GM18858 (cell line): ENCODE data around the gene RUNDC3A.
"Not testable (repeated sequence)": the region's sequence is repeated elsewhere in the genome, so short reads cannot be mapped to it uniquely, and the experiment has no call there.

Source experiments
- ATAC-seq: cut with Tn5 transposase; IDR thresholded peaks from one replicate; pipeline ENCODE4 v1.9.1; 2021; ENCODE audit not compliant: unreplicated experiment

The RUNDC3A gene

GRCh38 chr17:44340553-44340952, 32.2 kb downstream of the RUNDC3A start:
- ATAC-seq: not testable (repeated sequence)

DNA sequence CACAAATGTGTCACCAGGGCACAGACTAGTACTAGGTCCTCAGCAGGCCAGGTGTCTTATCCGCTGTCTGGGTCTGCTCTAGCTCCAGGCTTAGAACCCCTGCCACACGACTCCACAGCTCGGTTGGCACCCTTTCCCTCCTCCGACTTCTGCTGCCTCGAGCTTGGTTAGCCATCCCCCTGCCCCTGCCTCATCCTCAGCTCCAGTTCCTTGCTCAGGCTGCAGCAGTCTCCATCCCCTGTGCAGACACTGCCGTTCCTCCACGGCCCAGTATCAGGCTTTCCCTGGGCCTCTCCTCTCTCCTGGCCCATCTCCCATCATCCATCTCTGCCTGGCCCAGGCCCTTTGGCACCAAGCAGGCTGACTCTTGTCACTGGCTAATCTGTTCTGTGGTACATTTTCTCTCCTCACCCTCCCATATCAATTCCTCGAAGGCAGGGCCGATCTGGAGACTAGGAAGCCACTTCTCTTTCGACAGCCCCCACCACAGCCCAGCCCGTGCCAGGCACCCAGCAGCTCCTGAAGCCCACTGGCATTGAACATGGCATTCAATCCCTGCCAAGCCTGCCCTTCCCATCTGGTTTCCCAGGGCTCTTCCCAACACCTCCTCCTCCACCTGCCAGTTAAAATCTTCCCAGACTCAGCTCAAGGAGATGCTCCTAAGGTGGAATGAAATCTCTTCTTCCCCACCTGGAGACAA, 35.3 kb downstream of the RUNDC3A start:
- no peak for ATAC-seq

- ATAC-seq: no peak
Observed at GRCh38 chr17:44344939-44345453, 36.6 kb downstream of the RUNDC3A start, which contains the start of gene GRN. Gene GRN (plus strand): TSS chr17:44345302. CDS start chr17:44349165, 3,863 bp downstream.

- ATAC-seq: no peak
Observed at GRCh38 chr17:44345454-44346026, 37.1 kb downstream of the RUNDC3A start.

GRCh38 chr17:44346064-44346844, 37.9 kb downstream of the RUNDC3A start:
- no peak for ATAC-seq

DNA sequence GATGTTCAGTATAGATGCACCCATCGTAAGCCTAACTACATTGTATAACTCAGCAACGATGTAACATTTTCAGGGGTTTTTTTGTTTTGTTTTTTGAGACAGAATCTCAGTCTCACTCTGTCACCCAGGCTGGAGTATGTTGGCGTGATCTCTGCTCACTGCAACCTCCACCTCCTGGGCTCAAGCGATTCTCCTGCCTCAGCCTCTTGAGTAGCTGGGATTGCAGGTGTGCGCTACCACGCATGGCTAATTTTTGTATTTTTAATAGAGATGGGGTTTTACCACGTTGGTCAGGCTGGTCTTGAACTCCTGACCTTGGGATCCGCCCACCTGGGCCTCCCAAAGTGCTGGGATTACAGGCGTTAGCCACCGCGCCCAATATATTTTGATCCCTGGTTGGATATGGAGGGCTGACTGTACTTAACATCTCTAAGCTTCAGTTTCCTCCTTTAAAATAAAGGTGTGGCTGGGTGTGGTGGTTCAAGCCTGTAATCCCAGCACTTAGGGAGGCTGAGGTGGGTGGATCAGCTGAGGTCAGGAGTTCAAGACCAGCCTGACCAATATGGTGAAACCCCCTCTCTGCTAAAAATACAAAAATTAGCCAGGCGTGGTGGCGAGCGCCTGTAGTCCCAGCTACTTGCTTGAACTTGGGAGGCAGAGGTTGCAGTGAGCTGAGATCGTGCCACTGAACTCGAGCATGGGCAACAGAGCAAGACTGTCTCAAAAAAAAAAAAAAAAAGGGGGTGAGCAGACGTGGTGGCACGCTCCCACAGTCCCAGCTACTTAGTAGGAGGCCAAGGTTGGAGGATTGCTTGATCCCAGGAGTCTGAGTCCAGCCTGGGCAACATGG, 39.0 kb downstream of the RUNDC3A start:
- ATAC-seq: not testable (repeated sequence)

DNA sequence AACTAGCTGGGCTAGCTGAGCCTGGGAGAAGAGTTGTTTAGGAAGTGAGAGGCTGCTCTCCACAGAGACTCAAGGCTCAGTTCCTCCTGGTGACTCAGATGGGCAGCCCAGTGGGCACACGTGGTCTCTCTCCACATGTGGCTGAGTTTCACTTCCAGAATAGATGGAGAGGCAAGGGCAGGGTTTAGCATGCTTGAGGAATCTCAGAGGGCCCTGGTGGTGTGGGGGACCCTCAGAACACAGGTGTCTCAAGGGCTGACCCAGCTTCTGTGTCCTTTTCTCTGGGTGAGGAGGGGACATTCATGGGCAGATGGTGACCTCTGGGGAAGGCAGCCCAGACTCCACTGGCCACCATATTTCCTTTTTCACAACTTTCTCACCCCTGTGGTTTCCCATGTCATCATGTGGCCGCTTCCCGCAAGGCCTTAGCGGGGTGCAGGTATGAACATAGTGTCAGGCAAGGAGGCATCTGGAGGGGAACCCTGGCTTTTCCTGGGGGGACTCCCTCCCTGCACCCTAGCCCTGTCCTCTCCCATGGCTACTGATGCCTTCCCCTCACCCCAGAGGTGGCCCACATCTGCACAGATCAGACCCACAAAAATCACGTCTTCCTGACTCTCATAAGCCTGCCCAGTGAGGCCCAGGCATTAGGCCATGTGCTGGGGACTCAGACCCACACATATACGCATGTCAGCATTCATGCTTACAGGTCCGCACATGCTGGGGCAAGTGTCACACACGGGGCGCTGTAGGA, 40.0 kb downstream of the RUNDC3A start:
- no peak for ATAC-seq

DNA sequence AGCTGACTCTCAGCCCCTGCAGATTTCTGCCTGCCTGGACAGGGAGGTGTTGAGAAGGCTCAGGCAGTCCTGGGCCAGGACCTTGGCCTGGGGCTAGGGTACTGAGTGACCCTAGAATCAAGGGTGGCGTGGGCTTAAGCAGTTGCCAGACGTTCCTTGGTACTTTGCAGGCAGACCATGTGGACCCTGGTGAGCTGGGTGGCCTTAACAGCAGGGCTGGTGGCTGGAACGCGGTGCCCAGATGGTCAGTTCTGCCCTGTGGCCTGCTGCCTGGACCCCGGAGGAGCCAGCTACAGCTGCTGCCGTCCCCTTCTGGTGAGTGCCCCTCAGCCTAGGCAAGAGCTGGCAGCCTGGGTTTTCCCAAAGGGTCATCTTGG, 40.6 kb downstream of the RUNDC3A start:
- no peak for ATAC-seq

DNA sequence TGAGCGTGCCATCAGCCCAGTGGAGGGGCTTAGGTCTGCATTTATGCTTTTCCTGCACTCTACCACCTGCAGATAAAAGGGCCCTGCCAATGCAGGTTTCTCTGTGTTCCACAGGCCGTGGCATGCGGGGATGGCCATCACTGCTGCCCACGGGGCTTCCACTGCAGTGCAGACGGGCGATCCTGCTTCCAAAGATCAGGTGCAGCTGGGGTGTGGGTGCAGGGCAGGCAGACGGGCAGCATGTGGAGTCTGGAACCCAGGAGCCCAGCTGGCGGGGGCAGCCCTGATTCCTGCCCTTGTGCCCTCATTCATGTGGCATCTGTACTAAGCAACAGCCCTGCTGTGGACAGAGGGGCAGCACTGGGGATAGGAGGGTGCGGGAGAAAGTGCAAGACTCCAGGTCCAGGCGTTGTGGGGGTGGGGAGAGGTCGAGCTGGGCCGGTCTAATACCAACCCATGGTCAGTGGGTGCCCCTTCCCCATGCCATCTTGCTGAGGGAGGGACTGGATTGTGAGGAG, 41.2 kb downstream of the RUNDC3A start:
- ATAC-seq: no peak

- no peak for ATAC-seq
Observed at GRCh38 chr17:44350733-44351226, 42.4 kb downstream of the RUNDC3A start.

GRCh38 chr17:44351464-44351863, 43.1 kb downstream of the RUNDC3A start:
- no peak for ATAC-seq

GRCh38 chr17:44351961-44352827, 43.8 kb downstream of the RUNDC3A start:
- ATAC-seq: no peak

DNA sequence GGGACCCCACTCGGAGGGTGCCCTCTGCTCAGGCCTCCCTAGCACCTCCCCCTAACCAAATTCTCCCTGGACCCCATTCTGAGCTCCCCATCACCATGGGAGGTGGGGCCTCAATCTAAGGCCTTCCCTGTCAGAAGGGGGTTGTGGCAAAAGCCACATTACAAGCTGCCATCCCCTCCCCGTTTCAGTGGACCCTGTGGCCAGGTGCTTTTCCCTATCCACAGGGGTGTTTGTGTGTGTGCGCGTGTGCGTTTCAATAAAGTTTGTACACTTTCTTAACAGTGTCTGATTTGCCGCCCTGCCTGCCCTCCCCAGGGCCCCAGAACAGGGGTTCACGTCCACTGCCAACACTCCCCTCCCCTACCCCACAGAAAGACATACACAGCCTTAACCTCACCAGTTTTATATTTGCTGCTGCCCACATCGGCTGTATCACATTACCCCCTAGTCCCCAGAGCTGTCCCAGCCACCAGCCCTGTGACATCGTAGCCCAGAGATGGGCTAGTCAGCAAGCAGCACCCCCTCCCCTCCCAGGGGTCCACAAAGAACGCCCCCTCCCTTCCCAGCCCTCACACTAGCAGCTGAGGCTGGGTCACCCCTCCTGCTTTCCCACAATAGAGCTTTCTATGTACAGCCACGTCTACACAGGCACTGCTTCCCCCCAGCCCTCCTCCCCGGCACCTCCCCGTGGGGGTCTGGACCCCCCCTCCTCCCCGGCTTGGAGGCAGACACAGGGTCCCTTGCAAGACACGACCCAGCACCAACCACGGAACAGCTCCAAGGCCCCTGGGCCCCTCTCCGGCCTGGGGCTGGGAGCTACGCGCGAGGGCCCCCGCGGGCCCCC, 44.6 kb downstream of the RUNDC3A start:
- no peak for ATAC-seq

GRCh38 chr17:44353672-44354331, 45.4 kb downstream of the RUNDC3A start:
- ATAC-seq: no peak

DNA sequence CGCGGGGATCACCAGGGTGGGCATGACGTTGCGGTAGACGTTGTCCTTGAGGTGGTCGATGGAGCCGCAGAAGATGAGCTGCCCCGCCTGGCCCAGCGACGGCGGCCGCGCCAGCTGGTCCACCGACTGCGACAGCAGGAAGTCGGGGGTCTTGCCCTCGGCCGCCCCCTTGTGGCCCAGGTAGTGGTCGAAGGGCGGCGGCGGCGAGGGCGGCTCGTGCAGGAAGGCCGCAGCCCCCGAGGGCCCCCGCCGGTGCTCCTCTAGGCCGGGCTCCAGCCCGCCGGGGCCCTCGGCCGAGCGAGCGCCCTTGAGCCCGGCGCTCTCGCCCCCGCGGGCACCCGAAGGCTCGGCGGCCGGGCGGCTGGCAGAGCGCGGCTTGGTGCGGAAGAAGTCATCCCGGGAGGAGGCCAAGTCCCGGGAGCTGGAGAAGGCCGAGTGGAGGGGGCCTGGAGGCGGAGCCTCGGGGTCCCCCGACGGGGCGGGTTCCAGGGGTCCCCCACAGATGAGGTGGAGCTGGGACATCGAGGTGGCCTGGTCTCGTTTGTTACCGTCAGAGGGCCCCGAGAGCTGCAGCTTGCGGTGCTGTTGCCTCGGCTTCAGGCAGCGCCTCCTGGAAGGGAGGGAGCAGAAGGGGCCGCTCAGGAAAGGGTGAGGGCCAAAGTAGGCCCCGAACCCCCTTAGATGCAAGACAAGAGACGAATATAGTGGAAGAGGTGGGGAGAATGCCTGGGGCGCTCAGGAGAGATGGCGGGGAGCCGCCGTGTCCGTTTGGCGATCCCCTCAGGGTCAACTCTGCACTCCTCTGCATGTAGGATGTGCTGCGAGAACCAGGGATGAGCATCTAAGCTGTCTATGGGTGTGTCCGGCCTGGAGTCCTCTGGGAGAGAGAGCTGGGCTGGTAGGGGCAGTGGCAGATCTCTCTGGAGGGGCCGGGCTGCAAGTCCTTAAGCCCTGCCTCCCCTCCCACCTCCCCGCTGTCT, 46.5 kb downstream of the RUNDC3A start:
- no peak for ATAC-seq

DNA sequence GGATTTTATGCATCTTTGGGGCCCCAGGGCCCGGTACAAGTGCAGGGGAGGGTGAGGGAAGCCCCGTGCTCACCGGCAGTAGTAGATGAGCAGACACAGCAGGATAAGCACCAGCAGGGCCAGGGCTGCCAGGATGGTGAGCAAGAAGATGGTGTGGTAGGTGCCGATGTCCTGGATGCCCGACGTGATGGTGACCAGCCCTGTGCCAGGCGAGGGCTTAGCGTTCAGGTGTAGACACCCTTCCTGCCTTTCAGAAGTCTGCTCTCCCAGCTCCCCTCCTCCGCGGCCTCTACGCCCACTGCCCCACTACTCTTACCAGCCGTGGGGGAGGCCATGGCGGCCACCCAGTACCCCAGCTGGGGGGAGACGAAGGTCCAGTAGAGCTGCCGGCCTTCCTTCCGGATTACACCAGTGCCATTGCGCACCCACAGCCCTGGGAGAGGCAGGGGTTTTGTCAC, 47.3 kb downstream of the RUNDC3A start:
- no peak for ATAC-seq
